Endothelial cell (in vitro differentiated cells): ENCODE measurements around the gene ATOSA. TPM values are rescaled to one million over a fixed set of nuclear protein-coding genes. Genes with fewer than 3 reads are reported as not detected.

Source experiments
- DNase-seq: peaks from one replicate; pipeline ENCODE4 v3.0.0; 2021; ENCODE audit warnings: low spot score
- H3K27ac Mint-ChIP-seq: one replicate; pipeline ENCODE4 v1.8.0; 2021; ENCODE audit warnings: mixed read lengths, inconsistent platforms; ENCODE audit not compliant: unreplicated experiment
- H3K27me3 Mint-ChIP-seq: one replicate; pipeline ENCODE4 v1.8.0; 2021; ENCODE audit warnings: mild to moderate bottlenecking, moderate library complexity, mixed read lengths, inconsistent platforms; ENCODE audit not compliant: unreplicated experiment
- H3K36me3 Mint-ChIP-seq: one replicate; pipeline ENCODE4 v1.8.0; 2021; ENCODE audit warnings: mild to moderate bottlenecking, low read depth, mixed read lengths, inconsistent platforms; ENCODE audit not compliant: unreplicated experiment
- H3K4me1 Mint-ChIP-seq: one replicate; pipeline ENCODE4 v1.8.0; 2021; ENCODE audit warnings: mild to moderate bottlenecking, mixed read lengths, inconsistent platforms; ENCODE audit not compliant: unreplicated experiment
- H3K4me3 Mint-ChIP-seq: one replicate; pipeline ENCODE4 v1.8.0; 2021; ENCODE audit warnings: mild to moderate bottlenecking, mixed read lengths, inconsistent platforms; ENCODE audit not compliant: unreplicated experiment
- H3K9me3 Mint-ChIP-seq: one replicate; pipeline ENCODE4 v1.8.0; 2021; ENCODE audit warnings: mixed read lengths, inconsistent platforms; ENCODE audit not compliant: unreplicated experiment
- CTCF ChIP-seq: fragments of 200-600 bp; sonication (generic); IDR thresholded peaks from one replicate; pipeline ENCODE4 v1.5.0; 2021; ENCODE audit warnings: antibody characterized with exemption; ENCODE audit not compliant: unreplicated experiment
- total RNA-seq: library from RNA; stranded (reverse); fragmentation: NEBNext Ultra II Directional; extraction: Animal tissue kit (Norgen Biotek cat#: 25700); gene quantifications from one replicate; pipeline ENCODE4 v1.2.1, GENCODE V29; 2021; ENCODE audit not compliant: unreplicated experiment

The ATOSA gene
- total RNA-seq, 1 donor from 2014 or later: 24.6 TPM

DNA sequence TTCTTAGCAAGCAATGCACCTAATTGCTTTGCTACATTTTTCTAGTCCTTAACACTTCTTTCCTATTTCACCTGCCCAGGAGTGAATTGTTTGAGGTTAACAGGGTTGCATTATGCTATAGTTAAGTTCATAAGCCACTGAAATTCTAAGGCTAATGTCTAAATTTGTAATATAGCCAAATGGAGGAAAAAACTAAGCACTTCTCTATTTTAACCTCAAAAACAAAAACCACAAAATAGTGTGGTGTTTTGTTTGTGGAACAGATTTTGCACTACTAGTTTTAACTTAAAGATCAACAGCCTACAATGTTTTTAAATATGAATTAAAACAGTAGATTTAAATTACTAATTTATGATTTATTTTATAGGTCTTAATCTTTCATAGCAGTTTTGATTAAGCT, 5.5 kb downstream of the ATOSA start:
- Mint-ChIP-seq H3K9me3 (no peaks in the 10 kb centered on the region), H3K4me1 (peaks cover 5% of the 10 kb centered on the region), H3K27me3 (peaks cover 5% of the 10 kb centered on the region), H3K36me3 (peaks cover 2% of the 10 kb centered on the region), H3K27ac (no peak overlapping the region), H3K4me3 (no peak overlapping the region)
- TF ChIP-seq CTCF: no peak
- DNase-seq: no peak

- no peak for DNase-seq
- Mint-ChIP-seq H3K36me3 (peaks cover 2% of the 10 kb centered on the region), H3K4me3 (no peak overlapping the region), H3K27me3 (peaks cover 3% of the 10 kb centered on the region), H3K4me1 (peaks cover 5% of the 10 kb centered on the region), H3K27ac (no peak overlapping the region), H3K9me3 (no peaks in the 10 kb centered on the region)
- no peak for TF ChIP-seq CTCF
These were observed 5.9 kb downstream of the ATOSA start for GRCh38 chr15:52673312-52673711.

DNA sequence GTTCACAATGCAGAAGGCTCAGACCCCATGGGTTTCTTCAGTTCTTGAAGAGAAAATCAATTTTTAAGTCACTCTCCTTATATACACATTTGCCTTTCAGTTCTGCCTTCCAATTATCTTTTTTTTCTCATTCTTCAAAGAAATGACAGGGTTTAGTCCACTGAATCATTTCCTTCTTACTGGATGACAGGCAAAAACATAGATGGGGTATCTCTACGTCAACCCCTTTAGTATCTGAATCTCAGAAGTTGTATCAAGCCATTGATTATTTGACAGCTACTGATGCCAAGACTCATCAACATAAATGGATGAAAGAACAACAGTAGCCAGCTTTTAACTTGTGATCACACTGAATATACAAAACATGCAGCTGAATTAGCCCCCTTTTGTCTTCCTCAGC, 6.5 kb downstream of the ATOSA start:
- Mint-ChIP-seq H3K4me1 (no peaks in the 10 kb centered on the region), H3K27me3 (no peaks in the 10 kb centered on the region), H3K9me3 (no peaks in the 10 kb centered on the region), H3K36me3 (peaks cover 2% of the 10 kb centered on the region), H3K4me3 (no peak overlapping the region), H3K27ac (no peak overlapping the region)
- DNase-seq: no peak
- no peak for TF ChIP-seq CTCF

GRCh38 chr15:52670087-52670486, 9.1 kb downstream of the ATOSA start:
- H3K9me3 Mint-ChIP-seq: no peaks in the 10 kb centered on the region
- H3K4me3 Mint-ChIP-seq: no peak overlapping the region
- no peaks in the 10 kb centered on the region for H3K27me3 Mint-ChIP-seq
- no peak for TF ChIP-seq CTCF
- H3K4me1 Mint-ChIP-seq: no peaks in the 10 kb centered on the region
- no peak overlapping the region for H3K27ac Mint-ChIP-seq
- DNase-seq: no peak
- peaks cover 5% of the 10 kb centered on the region for H3K36me3 Mint-ChIP-seq

DNA sequence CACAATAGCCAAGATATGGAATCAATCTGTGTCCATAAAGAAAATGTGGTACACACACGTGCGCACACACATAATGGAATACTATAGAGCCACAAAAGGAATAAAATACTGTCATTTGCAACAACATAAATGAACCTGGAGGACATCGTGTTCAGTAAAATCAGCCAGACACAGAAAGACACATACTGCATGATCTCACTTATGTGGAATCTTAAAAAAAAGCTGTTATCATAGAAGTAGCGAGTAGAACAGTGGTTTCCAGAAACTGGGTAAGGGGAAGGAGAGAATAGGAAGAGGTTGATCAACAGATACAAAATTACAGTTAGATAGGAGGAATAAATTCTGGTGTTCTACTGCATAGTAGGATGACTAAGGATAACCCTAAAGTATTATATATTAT, 11.1 kb downstream of the ATOSA start:
- no peaks in the 10 kb centered on the region for H3K4me1 Mint-ChIP-seq
- no peaks in the 10 kb centered on the region for H3K9me3 Mint-ChIP-seq
- H3K36me3 Mint-ChIP-seq: peaks cover 5% of the 10 kb centered on the region
- TF ChIP-seq CTCF: no peak
- no peak for DNase-seq
- no peak overlapping the region for H3K4me3 Mint-ChIP-seq
- H3K27ac Mint-ChIP-seq: no peak overlapping the region
- no peaks in the 10 kb centered on the region for H3K27me3 Mint-ChIP-seq
